ENCODE measurements around the gene RAB44.

RAB44 gene

GRCh38 chr6:36716476-36717093 is 19.0 kb downstream of the RAB44 start:
- no peak for TF ChIP-seq CTCF (IDR thresholded peaks at IDR 0.05; ENCODE audit: borderline replicate concordance, insufficient read depth, low read depth, low read length)
- no peak overlapping the region for H3K4me3 ChIP-seq (ENCODE audit: low read depth, low read length)

GRCh38 chr6:36717231-36717825 is 19.7 kb downstream of the RAB44 start:
- no peak for TF ChIP-seq CTCF (IDR thresholded peaks at IDR 0.05; ENCODE audit: borderline replicate concordance, insufficient read depth, low read depth, low read length)
- no peak overlapping the region for H3K4me3 ChIP-seq (ENCODE audit: low read depth, low read length)

- TF ChIP-seq CTCF (IDR thresholded peaks at IDR 0.05; ENCODE audit: borderline replicate concordance, insufficient read depth, low read depth, low read length), result no peak
- H3K4me3 ChIP-seq (ENCODE audit: low read depth, low read length), result no peak overlapping the region
Measured at GRCh38 chr6:36717871-36718540, 20.4 kb downstream of the RAB44 start.

- no peak overlapping the region for H3K4me3 ChIP-seq (ENCODE audit: low read depth, low read length)
Measured at GRCh38 chr6:36718560-36718959, 20.9 kb downstream of the RAB44 start.

GRCh38 chr6:36719126-36719525 is 21.5 kb downstream of the RAB44 start:
- H3K4me3 ChIP-seq (ENCODE audit: low read depth, low read length), result no peak overlapping the region
- no peak for TF ChIP-seq CTCF (IDR thresholded peaks at IDR 0.05; ENCODE audit: borderline replicate concordance, insufficient read depth, low read depth, low read length)

More at GRCh38 chr6:36718560-36718959, 20.9 kb downstream of the RAB44 start:
- TF ChIP-seq CTCF (IDR thresholded peaks at IDR 0.05; ENCODE audit: borderline replicate concordance, insufficient read depth, low read depth, low read length), result no peak

- TF ChIP-seq CTCF (IDR thresholded peaks at IDR 0.05; ENCODE audit: borderline replicate concordance, insufficient read depth, low read depth, low read length), result no peak
Measured at GRCh38 chr6:36720251-36721141, 22.9 kb downstream of the RAB44 start.

More at GRCh38 chr6:36720251-36721141, 22.9 kb downstream of the RAB44 start:
- H3K4me3 ChIP-seq (ENCODE audit: low read depth, low read length), result no peak overlapping the region

Measured in GM12875 (cell line).